Fibroblast of villous mesenchyme (primary cell): ENCODE results near the gene AUTS2. TPM values are rescaled to one million over a fixed set of nuclear protein-coding genes. Genes with fewer than 3 reads are reported as not detected.

ENCODE experiments used
- DNase-seq: peaks from one replicate; pipeline ENCODE4 v3.0.0-alpha.2; 2010; ENCODE audit warnings: low read depth
- H3K4me3 ChIP-seq: 2 replicates; pipeline ENCODE4 v1.5.1; 2011; ENCODE audit warnings: low read depth, mild to moderate bottlenecking, low read length
- total RNA-seq: library from RNA; depleted of rRNA; stranded (reverse); fragments of >200 nt; gene quantifications from 2 replicates; pipeline ENCODE4 v1.2.3, GENCODE V29; 2012
- TF ChIP-seq, protein P1 (sequence below): IDR thresholded peaks from 2 replicates; pipeline ENCODE4 v1.5.1; 2012; ENCODE audit warnings: low read depth, mild to moderate bottlenecking, low read length; ENCODE audit not compliant: insufficient read depth

The AUTS2 gene
- total RNA-seq, 1 donor, result 3.9 TPM

DNA sequence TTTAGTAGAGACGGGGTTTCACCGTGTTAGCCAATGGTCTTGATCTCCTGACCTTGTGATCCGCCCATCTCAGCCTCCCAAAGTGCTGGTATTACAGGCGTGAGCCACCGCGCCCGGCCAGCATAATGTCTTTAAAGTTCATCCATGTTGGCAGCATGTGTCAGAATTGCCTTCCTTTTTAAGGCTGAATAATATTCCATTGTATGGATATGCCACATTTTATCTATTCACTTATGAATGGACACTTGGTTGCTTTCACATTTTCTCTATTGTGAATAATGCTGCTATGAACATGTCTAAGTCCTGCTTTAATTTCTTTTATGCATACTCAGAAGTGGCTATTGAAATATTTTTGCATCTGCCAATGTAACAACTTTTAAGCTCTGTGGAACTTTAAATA lies 779.7 kb downstream of the AUTS2 start:
- H3K4me3 ChIP-seq, result no peak overlapping the region
- no peak for DNase-seq
- TF ChIP-seq, protein P1, sequence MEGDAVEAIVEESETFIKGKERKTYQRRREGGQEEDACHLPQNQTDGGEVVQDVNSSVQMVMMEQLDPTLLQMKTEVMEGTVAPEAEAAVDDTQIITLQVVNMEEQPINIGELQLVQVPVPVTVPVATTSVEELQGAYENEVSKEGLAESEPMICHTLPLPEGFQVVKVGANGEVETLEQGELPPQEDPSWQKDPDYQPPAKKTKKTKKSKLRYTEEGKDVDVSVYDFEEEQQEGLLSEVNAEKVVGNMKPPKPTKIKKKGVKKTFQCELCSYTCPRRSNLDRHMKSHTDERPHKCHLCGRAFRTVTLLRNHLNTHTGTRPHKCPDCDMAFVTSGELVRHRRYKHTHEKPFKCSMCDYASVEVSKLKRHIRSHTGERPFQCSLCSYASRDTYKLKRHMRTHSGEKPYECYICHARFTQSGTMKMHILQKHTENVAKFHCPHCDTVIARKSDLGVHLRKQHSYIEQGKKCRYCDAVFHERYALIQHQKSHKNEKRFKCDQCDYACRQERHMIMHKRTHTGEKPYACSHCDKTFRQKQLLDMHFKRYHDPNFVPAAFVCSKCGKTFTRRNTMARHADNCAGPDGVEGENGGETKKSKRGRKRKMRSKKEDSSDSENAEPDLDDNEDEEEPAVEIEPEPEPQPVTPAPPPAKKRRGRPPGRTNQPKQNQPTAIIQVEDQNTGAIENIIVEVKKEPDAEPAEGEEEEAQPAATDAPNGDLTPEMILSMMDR, result no peak

DNA sequence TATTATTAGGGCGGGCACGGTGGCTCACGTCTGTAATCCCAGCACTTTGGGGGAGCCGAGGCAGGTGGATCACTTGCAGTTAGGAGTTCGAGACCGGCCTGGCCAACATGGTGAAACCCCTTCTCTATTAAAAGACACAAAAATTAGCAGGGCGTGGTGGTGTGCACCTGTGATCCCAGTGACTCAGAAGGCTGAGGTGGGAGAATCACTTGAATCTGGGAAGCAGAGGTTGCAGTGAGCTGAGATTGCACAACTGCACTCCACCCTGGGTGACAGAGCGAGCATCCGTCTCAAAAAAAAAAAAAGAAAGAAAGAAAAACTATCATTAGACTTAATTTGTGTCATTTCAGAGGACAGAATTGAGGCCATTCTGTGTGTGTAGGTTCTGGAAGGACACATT lies 780.9 kb downstream of the AUTS2 start:
- TF ChIP-seq, protein P1, result no peak
- no peak overlapping the region for H3K4me3 ChIP-seq
- DNase-seq, result no peak

DNA sequence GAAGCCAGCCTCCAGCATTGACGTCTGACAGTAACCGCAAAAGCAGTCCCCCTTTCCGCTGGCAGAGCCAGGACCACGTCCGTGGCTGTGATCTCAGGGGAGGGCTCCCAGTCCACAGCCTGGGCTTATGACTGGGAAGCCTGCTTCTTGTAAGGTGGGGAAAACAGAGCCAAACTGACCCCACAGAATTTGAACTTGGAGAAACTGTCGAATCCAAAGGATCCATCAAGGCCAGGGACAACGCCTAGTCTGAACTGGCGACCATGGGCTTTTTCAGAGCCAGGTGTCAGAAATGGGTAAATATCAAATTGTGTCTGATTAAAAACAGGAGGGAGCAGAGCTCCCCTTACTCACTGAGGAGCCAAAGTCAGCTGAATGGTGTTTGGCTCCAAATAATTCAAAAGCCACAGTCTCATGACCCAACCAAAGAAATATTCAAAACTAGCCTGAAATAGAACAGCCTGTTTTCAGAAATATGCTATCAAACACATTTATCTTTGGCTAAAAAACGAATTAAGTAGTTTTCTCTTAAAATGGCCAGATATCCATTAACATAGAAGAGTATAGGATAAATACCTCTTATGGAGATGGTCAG lies 782.2 kb downstream of the AUTS2 start:
- peak; percentile 20 for DNase-seq
- TF ChIP-seq, protein P1, result no peak
- no peak overlapping the region for H3K4me3 ChIP-seq

DNA sequence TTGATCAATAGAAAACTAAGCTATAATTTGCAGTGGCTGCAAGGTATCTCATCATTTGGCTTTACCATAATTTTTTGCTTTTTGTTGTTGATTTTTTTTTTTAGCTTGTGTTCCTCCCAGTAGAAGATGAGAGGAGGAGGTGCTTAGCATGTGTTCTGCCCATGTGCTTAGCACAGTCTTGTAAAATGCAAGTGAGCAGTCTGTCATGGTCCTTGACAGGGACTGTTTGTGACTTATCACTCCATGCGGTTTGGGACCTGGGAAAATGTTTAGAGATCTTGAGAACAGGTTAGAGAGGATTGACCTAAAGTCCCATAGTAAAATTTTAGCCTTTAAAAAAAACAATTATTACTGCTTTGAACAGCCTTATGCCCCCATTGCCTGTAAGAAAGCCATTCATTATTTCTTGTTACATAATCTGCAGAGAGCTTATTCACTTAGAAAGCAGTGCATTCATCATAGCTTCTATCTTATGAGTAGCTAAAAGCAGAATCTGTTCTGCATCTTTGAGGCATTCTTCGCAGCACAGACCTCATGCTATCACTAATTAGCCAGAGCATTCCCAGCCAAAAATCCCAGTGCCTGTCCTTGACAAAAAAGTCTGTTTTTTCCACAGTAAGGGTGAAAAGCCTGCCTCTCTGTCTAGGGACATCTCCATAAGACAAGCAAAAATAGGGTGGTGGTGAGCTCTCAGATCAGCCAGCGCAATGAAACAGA lies 784.9 kb downstream of the AUTS2 start:
- no peak overlapping the region for H3K4me3 ChIP-seq
- TF ChIP-seq, protein P1, result no peak
- DNase-seq, result no peak

DNA sequence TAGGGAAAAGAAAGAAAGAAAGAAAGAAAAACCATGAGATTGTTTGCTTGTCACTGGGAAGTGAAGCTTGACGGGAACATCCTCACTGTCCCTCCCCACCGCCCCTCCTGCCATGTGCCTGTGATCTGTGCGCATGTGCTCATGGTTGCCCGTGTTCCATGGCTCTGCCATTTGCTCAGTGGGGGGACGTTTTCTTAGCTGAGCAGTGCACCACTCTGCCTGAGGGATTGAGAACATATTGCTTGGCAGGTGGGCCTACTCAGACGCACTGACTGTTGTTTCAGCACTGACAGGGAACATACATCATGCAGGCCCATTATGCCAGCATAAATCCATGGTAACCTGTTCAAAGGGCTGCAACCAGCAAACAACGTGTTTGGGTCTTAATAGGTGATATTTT lies 785.7 kb downstream of the AUTS2 start:
- TF ChIP-seq, protein P1, result no peak
- DNase-seq, result no peak
- H3K4me3 ChIP-seq, result no peak overlapping the region

DNA sequence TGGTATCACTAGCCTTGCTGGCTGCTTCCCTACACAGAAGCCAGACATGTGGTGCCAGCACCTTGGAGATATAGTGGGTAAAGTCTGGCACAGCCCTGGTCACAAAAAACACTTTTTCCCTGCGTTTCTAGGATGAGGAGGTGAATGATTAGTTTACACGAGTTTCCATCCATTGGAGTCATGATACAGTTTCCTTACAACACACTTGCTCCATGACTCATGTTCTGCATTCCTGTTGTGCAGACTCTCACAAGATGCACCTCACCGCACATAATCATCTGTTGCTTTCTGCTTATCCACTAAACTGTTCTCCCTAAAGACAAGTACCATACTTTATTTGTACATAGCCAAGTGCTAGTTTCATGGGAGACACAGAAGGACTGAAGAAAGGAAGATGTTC lies 786.6 kb downstream of the AUTS2 start:
- H3K4me3 ChIP-seq, result no peak overlapping the region
- TF ChIP-seq, protein P1, result no peak
- peak; percentile 43 for DNase-seq
